ENCODE measurements around the gene COPZ1. TPM values are rescaled to one million over a fixed set of nuclear protein-coding genes. Genes with fewer than 3 reads are reported as not detected.

Gene COPZ1
- total and polyA plus RNA-seq, 2 donors (not counting 3 experiments of a cell fraction or from before 2014, with no cell fraction given), result 143 to 174 TPM

- H3K4me3 ChIP-seq (replicated peaks in 1 of 3; ENCODE audit: insufficient read depth in 1 of 3, low read depth in 1 of 3, low read length in 3 of 3), result no peak overlapping the region
- POLR2A ChIA-PET, result interaction anchor here (1.4 kb wide), 1 partner anchor 57 kb away, joined by 3 read pairs; no protein-coding TSS in a partner anchor
- no peaks in the 10 kb centered on the region for H3K9me1 ChIP-seq (replicated peaks; ENCODE audit: control insufficient read depth, extremely low read depth, insufficient read depth, low read length)
- H2AFZ ChIP-seq (ENCODE audit: low read depth, low read length), result no peak overlapping the region
- H3K27me3 ChIP-seq (ENCODE audit: control insufficient read depth in 2 of 2, insufficient read depth in 2 of 2, low read length in 2 of 2), result no peaks in the 10 kb centered on the region
- H3K36me3 ChIP-seq (ENCODE audit: control insufficient read depth in 2 of 2, extremely low read depth in 1 of 2, insufficient read depth in 2 of 2, low read length in 2 of 2), result no peaks in the 10 kb centered on the region
- H3K9me3 ChIP-seq (replicated peaks; ENCODE audit: control insufficient read depth, insufficient read depth, low read length), result no peaks in the 10 kb centered on the region
- peaks cover 33% of the 10 kb centered on the region for H3K4me1 ChIP-seq (ENCODE audit: control insufficient read depth, extremely low read depth, insufficient read depth, low read length)
- no peak for TF ChIP-seq FOS (IDR thresholded peaks at IDR 0.05; ENCODE audit: borderline replicate concordance, insufficient read depth, low read length)
- no peak for TF ChIP-seq POLR2A (IDR thresholded peaks at IDR 0.05; ENCODE audit: low read depth, low read length)
- no peak for TF ChIP-seq GATA2 (IDR thresholded peaks at IDR 0.05; ENCODE audit: insufficient read depth, insufficient read length, low read depth, low read length)
- TF ChIP-seq MYC (IDR thresholded peaks at IDR 0.05; ENCODE audit: low read depth, low read length), result no peak
- no peak for TF ChIP-seq CTCF (IDR thresholded peaks at IDR 0.05; ENCODE audit: extremely low read depth in 1 of 2, insufficient read depth in 1 of 2, low read depth in 1 of 2, low read length in 2 of 2)
- no peak for TF ChIP-seq JUN (IDR thresholded peaks at IDR 0.05; ENCODE audit: borderline replicate concordance, insufficient read depth, insufficient read length, low read depth)
- TF ChIP-seq EZH2 (IDR thresholded peaks at IDR 0.05; ENCODE audit: borderline replicate concordance, low read depth, low read length, severe bottlenecking), result no peak
- no peak for TF ChIP-seq POLR2AphosphoS5 (IDR thresholded peaks at IDR 0.05; ENCODE audit: insufficient read depth, low read depth, low read length)
- TF ChIP-seq MAX (IDR thresholded peaks at IDR 0.05; ENCODE audit: insufficient read depth, insufficient read length), result no peak
- DNase-seq (ENCODE audit: low read depth, low spot score), result peak; percentile 16
- no TSS peak for BruUV-seq (replicated peaks)
- CTCF ChIA-PET, result interaction anchor here (0.7 to 2.9 kb wide), 13 partner anchors 8 to 696 kb away, joined by 3 to 142 read pairs (median 5); partner anchors contain the start of genes ATP5MC2 and COPZ1
- no peaks in the 10 kb centered on the region for H3K79me2 ChIP-seq (ENCODE audit: control insufficient read depth, insufficient read depth, low read length)
- intact Hi-C loops (cut with micrococcal nuclease) (loop anchor here (2.0 kb wide), 1 partner anchor 47 kb away; the partner anchor contains the start of gene COPZ1), dilution Hi-C loops (cut with MboI; ENCODE audit: extremely low pct_ligation_motif_present, low sequenced_read_pairs) (no loop called here)
- FAIRE-seq, result peak; percentile 75
- H3K27ac ChIP-seq (ENCODE audit: insufficient read depth, low read depth, low read length), result no peak overlapping the region
- H3K9ac ChIP-seq (replicated peaks; ENCODE audit: extremely low read depth, insufficient read depth, low read length), result no peak overlapping the region
- H4K20me1 ChIP-seq (replicated peaks; ENCODE audit: control insufficient read depth, extremely low read depth, insufficient read depth, low read length), result no peaks in the 10 kb centered on the region
- no peak overlapping the region for H3K4me2 ChIP-seq (ENCODE audit: insufficient read depth, low read length)
These were observed 46.6 kb downstream of the COPZ1 start for GRCh38 chr12:54371328-54372112.

All from endothelial cell of umbilical vein (primary cell).